GM19438 (cell line): ENCODE measurements around the gene GCNT4.
"Not testable (repeated sequence)": the region's sequence is repeated elsewhere in the genome, so short reads cannot be mapped to it uniquely, and the experiment has no call there.

Experiments
- ATAC-seq: cut with Tn5 transposase; IDR thresholded peaks from one replicate; pipeline ENCODE4 v1.9.1; 2021; ENCODE audit warnings: low read depth; ENCODE audit not compliant: unreplicated experiment

The GCNT4 gene

GRCh38 chr5:75052192-75053053 is at the start of gene GCNT4:
GCNT4 (minus strand) TSS chr5:75052558; CDS start chr5:75030037, 22,521 bp downstream.
- no peak for ATAC-seq

- ATAC-seq = not testable (repeated sequence)
Observed at GRCh38 chr5:75095956-75096355, 43.6 kb upstream of the GCNT4 start.

- ATAC-seq = no peak
Observed at GRCh38 chr5:75091597-75091996, 39.2 kb upstream of the GCNT4 start.

GRCh38 chr5:75089662-75090061 is 37.3 kb upstream of the GCNT4 start:
- ATAC-seq = no peak

GRCh38 chr5:75089137-75089536 is 36.8 kb upstream of the GCNT4 start:
- no peak for ATAC-seq

- no peak for ATAC-seq
Observed at GRCh38 chr5:75088648-75089047, 36.3 kb upstream of the GCNT4 start.

GRCh38 chr5:75081510-75081909 is 29.2 kb upstream of the GCNT4 start:
- no peak for ATAC-seq

GRCh38 chr5:75079346-75079745 is 27.0 kb upstream of the GCNT4 start:
- not testable (repeated sequence) for ATAC-seq

GRCh38 chr5:75078027-75078426 is 25.7 kb upstream of the GCNT4 start:
- no peak for ATAC-seq

- no peak for ATAC-seq
Observed at GRCh38 chr5:75072061-75072460, 19.7 kb upstream of the GCNT4 start.

GRCh38 chr5:75071100-75071499 is 18.7 kb upstream of the GCNT4 start:
- ATAC-seq = no peak

GRCh38 chr5:75067434-75067833 is 15.1 kb upstream of the GCNT4 start:
- no peak for ATAC-seq

- no peak for ATAC-seq
Observed at GRCh38 chr5:75062925-75063531, 10.7 kb upstream of the GCNT4 start.

- no peak for ATAC-seq
Observed at GRCh38 chr5:75059912-75060545, 7.7 kb upstream of the GCNT4 start.

- no peak for ATAC-seq
Observed at GRCh38 chr5:75058986-75059535, 6.7 kb upstream of the GCNT4 start.

GRCh38 chr5:75057561-75057960 is 5.2 kb upstream of the GCNT4 start:
- no peak for ATAC-seq

GRCh38 chr5:75055727-75056144 is 3.4 kb upstream of the GCNT4 start:
- ATAC-seq = no peak

GRCh38 chr5:75054134-75054930 is 2.0 kb upstream of the GCNT4 start:
- ATAC-seq = no peak

- ATAC-seq = no peak
Observed at GRCh38 chr5:75053304-75054133, 1.2 kb upstream of the GCNT4 start.

GRCh38 chr5:75053054-75053303 is 621 bp upstream of the GCNT4 start:
- ATAC-seq = no peak
